Measurements from ENCODE around the gene GRM8.

The GRM8 gene

GRCh38 chr7:126803990-126804389, 448.8 kb downstream of the GRM8 start:
- DNase-seq: no peak

DNA sequence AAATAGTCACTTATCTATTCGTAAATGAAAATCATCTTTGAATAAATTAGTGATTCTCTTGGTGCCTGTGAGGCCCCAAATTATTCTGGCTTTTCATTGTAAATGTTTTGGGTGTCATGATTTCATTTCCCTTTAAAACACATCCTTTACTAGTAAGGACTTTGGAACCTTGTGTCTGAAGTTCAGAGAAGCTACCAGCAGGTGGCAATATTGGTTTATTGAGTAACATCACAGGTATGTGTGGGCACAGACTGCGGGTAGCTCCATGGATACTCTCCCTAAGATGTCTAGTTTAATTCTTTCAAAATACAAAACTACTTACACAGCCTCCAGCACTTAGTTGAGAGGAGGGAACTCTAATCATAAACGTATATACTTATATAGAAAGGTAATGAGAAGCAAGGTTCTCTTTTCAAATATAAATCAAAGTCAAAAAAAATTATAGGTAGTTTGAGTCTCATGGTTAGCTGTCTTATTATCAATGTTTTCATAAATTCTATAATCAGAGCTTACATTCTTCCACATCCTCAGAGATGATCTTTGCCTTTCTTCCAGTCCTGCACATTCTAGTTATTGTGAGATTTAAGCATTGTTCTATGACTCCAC, 449.6 kb downstream of the GRM8 start:
- DNase-seq: peak; percentile 21

DNA sequence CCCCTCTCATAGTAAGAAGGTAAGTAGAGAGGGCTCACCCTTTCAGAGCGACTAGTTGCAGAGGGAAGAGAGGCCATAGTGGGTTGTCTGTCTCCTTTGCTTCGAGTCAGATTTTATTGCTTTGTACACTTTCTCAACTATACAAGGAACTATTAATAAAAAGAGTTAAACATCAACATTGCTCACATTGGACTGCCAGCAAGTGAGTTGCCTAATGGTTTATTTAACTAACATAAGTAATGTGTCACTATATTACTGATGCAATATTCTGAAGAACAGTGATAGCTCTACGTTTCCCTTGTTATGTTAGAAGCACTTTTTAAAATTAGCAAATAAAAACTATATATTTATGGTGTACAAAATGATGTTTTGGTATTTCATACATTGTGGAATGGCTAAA, 451.0 kb downstream of the GRM8 start:
- DNase-seq: no peak

GRCh38 chr7:126799541-126799940, 453.2 kb downstream of the GRM8 start:
- no peak for DNase-seq

GRCh38 chr7:126792521-126792920, 460.2 kb downstream of the GRM8 start:
- no peak for DNase-seq

DNA sequence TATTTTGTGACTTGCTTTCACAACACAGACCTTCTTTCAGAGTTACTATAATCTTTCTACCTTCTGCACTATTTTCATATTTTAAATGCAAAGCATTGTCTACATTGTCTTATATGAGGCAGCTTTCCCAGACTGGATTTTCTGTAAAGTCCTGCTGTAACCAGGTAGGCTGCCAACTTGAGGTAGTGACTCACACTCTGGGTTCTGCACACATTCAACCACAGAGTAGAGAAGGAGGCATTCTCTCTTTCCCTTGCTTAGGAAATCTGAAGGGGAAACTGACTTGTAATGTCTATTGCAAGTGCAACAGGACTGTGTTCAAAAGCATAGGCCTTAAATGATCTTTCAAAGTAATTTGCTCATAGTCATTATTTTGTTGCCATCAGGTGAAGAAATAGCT, 461.4 kb downstream of the GRM8 start:
- no peak for DNase-seq

- DNase-seq: no peak
These were observed 462.0 kb downstream of the GRM8 start for GRCh38 chr7:126790763-126791162.

GRCh38 chr7:126783613-126784012, 469.1 kb downstream of the GRM8 start:
- DNase-seq: no peak

GRCh38 chr7:126780993-126781392, 471.7 kb downstream of the GRM8 start:
- no peak for DNase-seq

GRCh38 chr7:126778101-126778500, 474.6 kb downstream of the GRM8 start:
- peak; percentile 98 for DNase-seq

DNA sequence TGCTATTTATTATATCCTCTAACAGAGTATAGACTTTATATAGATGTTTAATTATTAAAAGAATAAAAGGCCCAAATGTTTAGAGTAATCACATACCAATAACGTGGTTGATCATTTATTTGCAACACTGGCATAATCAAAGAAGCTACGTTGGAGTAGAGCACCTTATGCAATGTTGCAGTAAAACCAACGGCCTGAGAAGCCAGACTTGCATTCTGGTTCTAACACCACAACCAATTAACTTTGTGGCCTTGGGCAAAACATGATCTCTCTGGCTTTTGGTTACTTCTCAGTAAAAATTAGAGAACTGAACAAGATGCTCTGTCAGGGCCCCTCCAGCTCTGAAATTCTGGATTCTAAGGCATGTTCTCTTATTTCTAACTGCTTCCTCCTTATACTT, 476.2 kb downstream of the GRM8 start:
- DNase-seq: peak; percentile 70

GRCh38 chr7:126774077-126774476, 478.7 kb downstream of the GRM8 start:
- no peak for DNase-seq

- DNase-seq: no peak
These were observed 483.9 kb downstream of the GRM8 start for GRCh38 chr7:126768836-126769235.

DNA sequence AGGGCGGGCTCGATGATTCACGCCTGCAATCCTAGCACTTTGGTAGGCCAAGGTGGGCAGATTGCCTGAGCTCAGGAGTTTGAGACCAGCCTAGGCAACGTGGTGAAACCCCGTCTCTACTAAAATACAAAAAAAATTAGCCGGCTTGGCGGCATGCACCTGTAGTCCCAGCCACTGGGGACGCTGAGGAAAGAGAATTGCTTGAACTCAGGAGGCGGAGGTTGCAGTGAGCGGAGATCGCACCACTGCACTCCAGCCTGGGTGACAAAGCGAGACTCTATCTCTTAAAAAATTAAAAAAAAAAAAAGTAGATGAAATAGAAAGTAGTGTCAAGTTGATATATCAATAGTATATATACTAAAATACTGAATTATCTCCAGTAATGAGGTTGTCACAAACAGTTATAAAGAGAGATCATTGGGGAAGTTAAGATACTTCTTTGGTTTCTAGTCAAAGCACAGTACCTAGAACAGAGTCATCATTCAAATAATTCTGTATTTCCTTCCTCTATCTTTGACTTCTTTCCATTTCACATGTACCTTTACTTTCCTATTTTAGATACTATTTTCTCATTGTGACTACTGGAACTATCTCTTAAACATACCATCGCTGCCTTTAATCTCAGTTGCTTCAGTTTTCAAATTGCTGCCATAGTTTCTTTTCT, 491.7 kb downstream of the GRM8 start:
- DNase-seq: no peak

- no peak for DNase-seq
These were observed 497.4 kb downstream of the GRM8 start for GRCh38 chr7:126755381-126755780.

DNA sequence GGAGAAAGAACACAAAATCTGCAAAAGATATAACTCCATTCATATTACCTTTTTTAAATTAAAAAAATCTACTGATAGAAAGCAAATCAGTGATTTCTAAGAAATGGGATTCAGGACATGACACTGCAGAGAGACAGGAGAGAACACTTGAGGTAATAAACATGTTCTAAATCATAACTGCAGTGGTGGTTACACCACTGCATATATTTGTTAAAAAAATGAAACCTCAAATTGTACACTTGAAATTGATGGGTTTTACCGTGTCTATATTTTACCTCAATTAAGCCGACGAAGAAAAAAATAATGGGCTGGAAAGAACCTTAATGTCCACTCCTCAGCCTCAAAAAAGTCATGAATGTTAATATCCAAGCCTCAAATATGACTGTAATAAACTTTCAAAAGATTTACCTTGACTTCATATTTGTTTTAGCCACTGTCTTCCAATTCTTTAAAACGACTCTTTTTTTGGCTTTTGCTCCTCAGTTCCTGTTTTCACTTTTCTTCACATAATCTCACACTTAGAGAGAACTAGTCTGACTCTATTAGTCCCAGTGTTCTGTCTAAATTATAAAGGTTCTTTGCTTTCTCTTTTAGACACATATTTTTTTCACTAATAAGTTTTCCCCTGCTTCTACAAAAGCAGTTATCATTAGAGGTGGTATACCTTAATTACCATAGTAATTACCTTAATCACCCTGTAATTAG, 502.4 kb downstream of the GRM8 start:
- DNase-seq: no peak

- no peak for DNase-seq
These were observed 523.8 kb downstream of the GRM8 start for GRCh38 chr7:126728967-126729366.

DNA sequence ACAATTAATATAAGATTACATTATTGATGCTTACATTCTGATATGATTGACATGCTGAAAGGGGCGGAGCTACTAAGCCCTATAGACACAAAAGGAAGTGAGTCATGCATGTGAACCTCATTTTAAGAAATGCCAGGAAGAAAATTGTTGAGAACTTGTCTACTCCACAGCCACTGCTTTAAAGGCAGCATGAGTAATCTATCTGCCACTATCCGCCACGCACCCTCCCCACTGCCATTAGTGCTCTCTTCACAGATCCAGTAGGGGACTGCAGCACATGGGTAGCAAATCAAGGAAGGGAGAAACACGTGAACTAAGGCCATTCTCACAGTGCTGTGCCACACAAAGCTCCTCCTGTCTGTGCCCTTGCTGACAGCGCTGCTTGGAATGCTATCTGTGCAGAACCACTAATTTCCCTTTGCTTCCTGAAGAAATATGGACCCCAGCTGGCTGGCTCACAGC, 524.8 kb downstream of the GRM8 start:
- DNase-seq: no peak

DNA sequence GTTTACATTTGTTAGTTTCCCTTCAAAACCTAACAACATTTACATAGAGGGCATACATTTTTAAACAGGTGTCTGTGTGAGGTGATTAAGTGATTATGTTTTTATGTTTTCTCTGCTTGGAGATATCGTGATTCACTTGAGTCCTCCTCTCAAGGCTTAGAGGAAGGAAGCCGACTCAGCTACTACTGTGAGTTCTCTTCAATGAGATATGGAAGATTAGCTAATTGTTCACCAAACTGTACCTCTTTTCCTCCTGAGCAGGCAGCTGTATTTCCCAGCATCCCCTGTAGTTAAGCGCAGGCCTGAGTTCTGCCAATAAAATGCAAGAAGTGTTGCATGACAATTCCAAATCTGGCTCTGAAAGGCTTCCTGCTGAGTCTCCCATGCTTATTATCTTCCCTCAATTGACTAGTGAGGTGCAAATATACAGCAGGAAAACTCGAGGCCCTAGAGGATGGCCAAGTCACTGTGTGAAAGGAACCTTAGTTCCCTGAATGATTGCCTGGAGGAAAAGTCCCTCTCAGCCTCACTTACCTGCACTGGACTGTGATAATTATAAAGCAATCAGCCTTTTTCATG, 528.7 kb downstream of the GRM8 start:
- DNase-seq: no peak

- DNase-seq: peak; percentile 35
These were observed 532.5 kb downstream of the GRM8 start for GRCh38 chr7:126720232-126720631.

- peak; percentile 48 for DNase-seq
These were observed 534.3 kb downstream of the GRM8 start for GRCh38 chr7:126718419-126718818.

GRCh38 chr7:126716321-126716720, 536.4 kb downstream of the GRM8 start:
- DNase-seq: no peak

DNA sequence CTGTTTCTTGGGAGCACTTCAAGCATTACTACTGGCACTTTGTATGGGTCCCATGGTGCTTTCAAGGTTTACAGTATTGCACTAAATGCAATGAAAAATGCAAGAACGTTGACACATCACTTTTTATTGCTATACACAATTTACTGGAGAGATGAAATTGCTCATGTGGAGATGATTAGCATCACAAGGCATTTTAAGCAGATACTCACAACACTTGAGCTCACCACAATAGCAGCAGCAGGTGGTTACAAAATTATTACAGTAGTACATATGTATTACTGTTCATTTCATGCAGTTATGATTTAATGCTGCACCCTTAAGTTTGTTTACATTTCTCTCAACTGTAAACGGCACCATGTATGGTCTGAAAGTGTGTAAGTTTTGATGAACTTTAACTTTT, 537.7 kb downstream of the GRM8 start:
- DNase-seq: peak; percentile 88

All from DMS79 (cell line).